Mesothelial cell of epicardium (in vitro differentiated cells): ENCODE results near the gene SLC12A7. TPM values are rescaled to one million over a fixed set of nuclear protein-coding genes. Genes with fewer than 3 reads are reported as not detected.
"Not testable (repeated sequence)": the region's sequence is repeated elsewhere in the genome, so short reads cannot be mapped to it uniquely, and the experiment has no call there.

ENCODE experiments used
- DNase-seq, 2 experiments: peaks; one replicate each; pipeline ENCODE4 v3.0.0; 2021; ENCODE audit warnings: low spot score in 2 of 2; ENCODE audit not compliant: unreplicated experiment in 2 of 2
- H3K27ac Mint-ChIP-seq: 2 replicates; pipeline ENCODE4 v1.8.0; 2021; ENCODE audit warnings: mixed read lengths
- H3K27me3 Mint-ChIP-seq: 2 replicates; pipeline ENCODE4 v1.8.0; 2021; ENCODE audit warnings: low read depth, mixed read lengths
- H3K36me3 Mint-ChIP-seq: 2 replicates; pipeline ENCODE4 v1.8.0; 2021; ENCODE audit warnings: mixed read lengths
- H3K4me1 Mint-ChIP-seq: 2 replicates; pipeline ENCODE4 v1.8.0; 2021; ENCODE audit warnings: mixed read lengths
- H3K4me3 Mint-ChIP-seq: 2 replicates; pipeline ENCODE4 v1.8.0; 2021; ENCODE audit warnings: mild to moderate bottlenecking, moderate library complexity, mixed read lengths
- H3K9me3 Mint-ChIP-seq: 2 replicates; pipeline ENCODE4 v1.8.0; 2021; ENCODE audit warnings: mixed read lengths
- CTCF ChIP-seq: fragments of 200-600 bp; sonication (generic); IDR thresholded peaks from one replicate; pipeline ENCODE4 v1.5.0; 2021; ENCODE audit warnings: antibody characterized with exemption; ENCODE audit not compliant: unreplicated experiment
- total RNA-seq: library from RNA; stranded (reverse); gene quantifications from 3 replicates; pipeline ENCODE4 v1.2.1, GENCODE V29; 2021

The SLC12A7 gene
- total RNA-seq, 1 donor from 2014 or later = 34.9 TPM

- H3K4me1 Mint-ChIP-seq = no peaks in the 10 kb centered on the region
- H3K36me3 Mint-ChIP-seq = peaks cover 2% of the 10 kb centered on the region
- no peaks in the 10 kb centered on the region for H3K9me3 Mint-ChIP-seq
- no peak for TF ChIP-seq CTCF
- no peaks in the 10 kb centered on the region for H3K27me3 Mint-ChIP-seq
- H3K4me3 Mint-ChIP-seq = no peak overlapping the region
- no peak for DNase-seq
- no peak overlapping the region for H3K27ac Mint-ChIP-seq
Measured at GRCh38 chr5:1061916-1062315, 49.9 kb downstream of the SLC12A7 start.

GRCh38 chr5:1061292-1061691 lies 50.6 kb downstream of the SLC12A7 start:
- H3K9me3 Mint-ChIP-seq, H3K4me3 Mint-ChIP-seq, H3K36me3 Mint-ChIP-seq, H3K4me1 Mint-ChIP-seq, DNase-seq, H3K27ac Mint-ChIP-seq, H3K27me3 Mint-ChIP-seq: not testable (repeated sequence)

GRCh38 chr5:1060535-1060981 lies 51.3 kb downstream of the SLC12A7 start:
- H3K36me3 Mint-ChIP-seq = peaks cover 4% of the 10 kb centered on the region
- no peaks in the 10 kb centered on the region for H3K9me3 Mint-ChIP-seq
- no peak for DNase-seq
- H3K27ac Mint-ChIP-seq = no peak overlapping the region
- no peak overlapping the region for H3K4me3 Mint-ChIP-seq
- H3K27me3 Mint-ChIP-seq = no peaks in the 10 kb centered on the region
- H3K4me1 Mint-ChIP-seq = no peaks in the 10 kb centered on the region
- no peak for TF ChIP-seq CTCF

GRCh38 chr5:1059884-1060263 lies 52.0 kb downstream of the SLC12A7 start:
- H3K27ac Mint-ChIP-seq = no peak overlapping the region
- no peaks in the 10 kb centered on the region for H3K4me1 Mint-ChIP-seq
- H3K9me3 Mint-ChIP-seq = no peaks in the 10 kb centered on the region
- no peak overlapping the region for H3K4me3 Mint-ChIP-seq
- DNase-seq = no peak
- H3K36me3 Mint-ChIP-seq = peaks cover 4% of the 10 kb centered on the region
- no peak for TF ChIP-seq CTCF
- no peaks in the 10 kb centered on the region for H3K27me3 Mint-ChIP-seq

- Mint-ChIP-seq H3K27me3 (no peaks in the 10 kb centered on the region), H3K4me1 (no peaks in the 10 kb centered on the region)
Measured at GRCh38 chr5:1058988-1059883, 52.6 kb downstream of the SLC12A7 start.

More at GRCh38 chr5:1058988-1059883, 52.6 kb downstream of the SLC12A7 start:
- no peak for TF ChIP-seq CTCF
- no peak overlapping the region for H3K27ac Mint-ChIP-seq
- peaks cover 4% of the 10 kb centered on the region for H3K36me3 Mint-ChIP-seq
- H3K4me3 Mint-ChIP-seq = no peak overlapping the region
- DNase-seq = no peak
- H3K9me3 Mint-ChIP-seq = no peaks in the 10 kb centered on the region
